HCT116 (cell line): ENCODE results near the gene MAPK14.

ENCODE experiments used
- ATF3 ChIP-seq: IDR thresholded peaks from 2 replicates; pipeline ENCODE4 v1.6.1; 2012
- CTCF ChIP-seq, 3 experiments: fragments of 200-600 bp in 1 of 3; sonication (generic) in 1 of 3; IDR thresholded peaks in 2 of 3; conservative IDR thresholded peaks in 1 of 3; 2 replicates each; pipeline ENCODE4 v1.5.1; 2012 to 2017; ENCODE audit warnings: low read depth in 2 of 3, low read length in 2 of 3, antibody characterized with exemption in 1 of 3, borderline replicate concordance in 1 of 3, control low read depth in 1 of 3, mild to moderate bottlenecking in 1 of 3, mixed read lengths in 1 of 3, mixed run types in 1 of 3, moderate library complexity in 1 of 3; ENCODE audit not compliant: insufficient read depth in 1 of 3
- EZH2 ChIP-seq: fragments of 200-600 bp; sonication (generic); IDR thresholded peaks from 2 replicates; pipeline ENCODE4 v1.6.1; 2017; ENCODE audit warnings: antibody characterized with exemption, mixed run types
- FOSL1 ChIP-seq: IDR thresholded peaks from 2 replicates; pipeline ENCODE4 v1.6.1; 2012; ENCODE audit warnings: low read depth
- POLR2A ChIP-seq: IDR thresholded peaks from 2 replicates; pipeline ENCODE4 v1.7.0; 2011; ENCODE audit warnings: borderline replicate concordance; ENCODE audit not compliant: insufficient read depth, insufficient read length; ENCODE audit errors: extremely low read depth
- SIN3A ChIP-seq: IDR thresholded peaks from 2 replicates; pipeline ENCODE4 v1.6.1; 2012; ENCODE audit warnings: low read depth

GRCh38 chr6:36111526-36111925 is 83.9 kb downstream of the MAPK14 start:
- TF ChIP-seq POLR2A: no peak
- no peak for TF ChIP-seq FOSL1
- no peak for TF ChIP-seq EZH2
- TF ChIP-seq ATF3: no peak
- no peak for TF ChIP-seq CTCF (IDR thresholded peaks at IDR 0.05 in 2 of 3, conservative IDR thresholded peaks at IDR 0.05 in 1 of 3; ENCODE audit: borderline replicate concordance in 1 of 3, insufficient read depth in 1 of 3, low read depth in 2 of 3, low read length in 2 of 3)
- no peak for TF ChIP-seq SIN3A
